HFF-Myc (cell line): ENCODE measurements around the gene PSMD4.

ENCODE experiments used
- DNase-seq: peaks from one replicate; pipeline ENCODE4 v3.0.0-alpha.2; 2011; ENCODE audit warnings: low read depth; ENCODE audit errors: extremely low read depth
- H3K4me3 ChIP-seq: replicated peaks from 2 replicates; pipeline ENCODE4 v1.5.1; 2011; ENCODE audit warnings: low read depth, mild to moderate bottlenecking, control low read depth, low read length
- TF ChIP-seq, protein P1 (sequence below): IDR thresholded peaks from 2 replicates; pipeline ENCODE4 v1.5.1; 2012; ENCODE audit warnings: mild to moderate bottlenecking, low read depth, low read length, control low read depth; ENCODE audit errors: missing control alignments

The PSMD4 gene

DNA sequence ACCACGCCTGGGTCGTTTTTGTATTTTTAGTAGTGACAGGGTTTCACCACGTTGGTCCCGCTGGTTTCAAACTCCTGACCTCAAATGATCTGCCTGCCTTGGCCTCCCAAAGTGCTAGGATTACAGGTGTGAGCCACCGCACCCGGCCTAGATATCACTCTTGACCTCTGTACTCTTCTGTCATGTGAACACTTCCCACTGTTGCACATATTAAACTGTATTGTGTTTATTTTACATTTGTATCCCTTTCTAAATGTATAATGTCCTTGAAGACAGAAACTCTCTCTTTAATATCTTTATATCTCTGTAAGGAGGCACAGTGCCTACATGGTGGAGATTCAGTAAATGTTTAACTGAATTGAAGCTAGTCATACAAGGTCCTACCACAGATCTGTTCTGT is 19.3 kb upstream of the PSMD4 start:
- H3K4me3 ChIP-seq: no peak overlapping the region
- no peak for DNase-seq
- TF ChIP-seq, protein P1, sequence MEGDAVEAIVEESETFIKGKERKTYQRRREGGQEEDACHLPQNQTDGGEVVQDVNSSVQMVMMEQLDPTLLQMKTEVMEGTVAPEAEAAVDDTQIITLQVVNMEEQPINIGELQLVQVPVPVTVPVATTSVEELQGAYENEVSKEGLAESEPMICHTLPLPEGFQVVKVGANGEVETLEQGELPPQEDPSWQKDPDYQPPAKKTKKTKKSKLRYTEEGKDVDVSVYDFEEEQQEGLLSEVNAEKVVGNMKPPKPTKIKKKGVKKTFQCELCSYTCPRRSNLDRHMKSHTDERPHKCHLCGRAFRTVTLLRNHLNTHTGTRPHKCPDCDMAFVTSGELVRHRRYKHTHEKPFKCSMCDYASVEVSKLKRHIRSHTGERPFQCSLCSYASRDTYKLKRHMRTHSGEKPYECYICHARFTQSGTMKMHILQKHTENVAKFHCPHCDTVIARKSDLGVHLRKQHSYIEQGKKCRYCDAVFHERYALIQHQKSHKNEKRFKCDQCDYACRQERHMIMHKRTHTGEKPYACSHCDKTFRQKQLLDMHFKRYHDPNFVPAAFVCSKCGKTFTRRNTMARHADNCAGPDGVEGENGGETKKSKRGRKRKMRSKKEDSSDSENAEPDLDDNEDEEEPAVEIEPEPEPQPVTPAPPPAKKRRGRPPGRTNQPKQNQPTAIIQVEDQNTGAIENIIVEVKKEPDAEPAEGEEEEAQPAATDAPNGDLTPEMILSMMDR: no peak

DNA sequence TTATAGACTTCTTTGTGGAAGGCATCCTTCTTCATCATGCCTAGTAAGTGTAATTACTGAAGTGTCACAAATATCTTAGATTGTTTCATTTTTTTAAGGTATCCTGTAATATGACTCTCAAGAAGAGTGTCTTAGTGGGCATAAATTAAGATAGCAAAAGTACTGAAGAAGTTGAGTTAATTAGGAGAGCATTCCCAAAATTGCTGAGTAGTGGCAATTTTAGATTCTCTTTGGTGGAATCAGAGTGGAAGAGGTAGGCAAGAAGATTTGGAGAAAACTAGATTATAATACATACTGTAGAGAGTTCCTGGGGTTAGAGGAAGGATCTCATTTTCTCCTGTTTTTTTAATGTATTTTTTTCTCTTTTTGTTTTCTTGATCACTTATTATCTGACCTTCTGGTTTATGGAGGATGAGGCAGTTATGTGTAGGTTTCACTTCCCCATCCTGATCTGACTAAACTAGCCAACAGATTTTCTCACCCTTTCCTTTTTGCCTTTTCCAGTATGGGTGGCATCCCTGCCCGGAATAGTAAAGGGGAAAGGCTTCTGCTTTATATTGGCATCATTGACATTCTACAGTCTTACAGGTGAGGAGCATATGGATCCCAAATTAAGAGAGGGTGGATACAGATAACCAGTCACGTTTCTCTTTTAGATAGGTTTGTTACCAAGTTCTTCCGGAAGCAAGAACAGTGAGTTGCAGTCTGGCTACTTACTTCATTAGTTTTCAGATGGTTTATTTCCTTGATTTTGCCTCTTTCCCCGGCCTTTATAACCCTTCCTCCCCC is 16.7 kb upstream of the PSMD4 start:
- DNase-seq: no peak
- TF ChIP-seq, protein P1: no peak

DNA sequence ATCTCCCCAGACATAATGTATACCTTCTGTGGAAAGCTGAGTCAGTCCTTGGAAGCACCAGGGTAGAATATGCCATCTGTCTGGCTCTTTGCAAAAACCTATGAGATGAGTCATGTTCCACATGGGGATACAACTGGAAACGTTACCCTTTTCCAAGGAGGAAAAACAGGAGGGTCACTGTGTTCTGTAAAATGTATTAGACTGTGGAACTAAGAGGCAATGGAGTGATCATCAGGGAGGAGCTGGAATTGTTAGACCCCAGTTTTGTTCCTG is 16.1 kb upstream of the PSMD4 start:
- DNase-seq: peak; percentile 92
- TF ChIP-seq, protein P1: no peak
- H3K4me3 ChIP-seq: no peak overlapping the region

More for the DNA sequence above, 16.7 kb upstream of the PSMD4 start:
- no peak overlapping the region for H3K4me3 ChIP-seq

DNA sequence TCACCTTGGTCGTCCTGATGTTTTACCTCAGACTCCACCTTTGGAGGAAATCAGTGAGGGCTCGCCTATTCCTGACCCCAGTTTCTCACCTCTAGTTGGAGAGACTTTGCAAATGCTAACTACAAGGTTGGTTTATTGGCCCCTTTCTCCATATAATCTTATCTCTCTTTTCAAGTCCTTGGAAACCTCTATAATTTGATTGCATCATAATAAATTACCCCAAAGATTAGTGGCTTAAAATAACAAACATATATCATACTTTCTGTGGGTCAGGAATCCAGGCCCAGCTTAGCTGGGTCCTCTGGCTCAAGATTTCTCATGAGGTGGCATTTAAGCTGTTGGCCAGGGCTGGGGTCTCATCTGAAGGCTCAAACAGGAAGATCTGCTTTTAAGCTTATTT is 12.1 kb upstream of the PSMD4 start:
- no peak overlapping the region for H3K4me3 ChIP-seq
- DNase-seq: no peak
- TF ChIP-seq, protein P1: no peak

DNA sequence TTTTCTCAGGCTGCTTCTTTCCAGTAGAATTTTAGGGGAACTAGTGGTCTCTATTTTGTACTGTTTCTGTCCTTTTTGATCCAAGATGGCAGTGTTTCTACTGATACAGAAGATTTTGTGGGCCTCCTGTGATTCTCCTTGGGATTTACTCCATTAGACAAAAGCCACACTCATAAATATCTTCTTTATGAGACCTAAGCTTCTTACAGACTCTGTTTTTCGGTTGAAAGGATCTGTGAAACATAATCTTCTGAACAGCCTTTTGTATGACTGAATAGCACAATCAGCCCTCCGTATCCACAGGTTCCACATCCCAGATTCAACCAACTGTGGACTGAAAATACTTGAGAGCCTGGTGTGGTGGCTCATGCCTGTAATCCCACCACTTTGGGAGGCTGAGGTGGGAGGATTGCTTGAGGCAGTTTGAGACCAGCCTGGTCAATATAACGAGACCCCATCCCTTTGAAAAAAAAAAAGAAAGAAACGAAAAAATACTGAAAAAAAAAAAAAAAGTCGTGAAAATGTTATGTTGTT is 10.8 kb upstream of the PSMD4 start:
- H3K4me3 ChIP-seq: no peak overlapping the region
- TF ChIP-seq, protein P1: no peak
- no peak for DNase-seq

DNA sequence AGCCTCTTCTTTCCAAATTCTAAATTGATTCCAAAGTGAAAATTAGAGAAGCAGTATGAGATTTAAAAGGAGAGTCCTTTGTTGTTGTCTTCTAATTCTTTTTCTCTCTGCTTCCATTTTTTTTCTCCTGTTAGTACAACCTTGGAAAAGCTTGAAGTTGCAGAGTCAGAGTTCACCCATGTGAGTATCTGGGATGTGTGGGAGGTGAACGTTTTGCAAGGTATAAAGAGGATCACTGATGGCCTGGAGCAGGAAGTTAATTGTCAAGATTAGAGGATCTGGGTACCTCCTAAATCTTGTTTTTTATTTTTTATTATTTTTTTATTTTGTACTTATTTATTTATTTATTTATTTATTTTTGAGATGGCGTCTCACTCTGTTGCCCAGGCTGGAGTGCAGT is 7.7 kb upstream of the PSMD4 start:
- DNase-seq: no peak
- TF ChIP-seq, protein P1: no peak
- no peak overlapping the region for H3K4me3 ChIP-seq
